ENCODE results near the gene MAOA.
"Not testable (repeated sequence)": the region's sequence is repeated elsewhere in the genome, so short reads cannot be mapped to it uniquely, and the experiment has no call there.

DNA sequence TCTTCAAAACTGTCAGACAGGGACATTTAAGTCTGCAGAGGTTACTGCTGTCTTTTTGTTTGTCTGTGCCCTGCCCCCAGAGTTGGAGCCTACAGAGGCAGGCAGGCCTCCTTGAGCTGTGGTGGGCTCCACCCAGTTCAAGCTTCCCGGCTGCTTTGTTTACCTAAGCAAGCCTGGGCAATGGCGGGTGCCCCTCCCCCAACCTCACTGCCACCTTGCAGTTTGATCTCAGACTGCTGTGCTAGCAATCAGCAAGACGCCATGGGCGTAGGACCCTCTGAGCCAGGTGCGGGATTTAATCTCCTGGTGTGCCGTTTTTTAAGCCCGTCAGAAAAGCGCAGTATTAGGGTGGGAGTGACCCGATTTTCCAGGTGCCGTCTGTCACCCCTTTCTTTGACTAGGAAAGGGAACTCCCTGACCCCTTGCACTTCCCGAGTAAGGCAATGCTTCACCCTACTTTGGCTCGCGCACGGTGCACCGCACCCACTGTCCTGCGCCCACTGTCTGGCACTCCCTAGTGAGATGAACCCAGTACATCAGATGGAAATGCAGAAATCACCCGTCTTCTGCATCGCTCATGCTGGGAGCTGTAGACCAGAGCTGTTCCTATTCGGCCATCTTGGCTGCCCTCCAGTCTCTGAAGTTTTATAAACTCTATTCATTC, 20.0 kb downstream of the MAOA start:
- not testable (repeated sequence) for TF ChIP-seq CTCF (IDR thresholded peaks at IDR 0.05; ENCODE audit: poor library complexity); EZH2 (IDR thresholded peaks at IDR 0.05; ENCODE audit: borderline replicate concordance)
